Karpas-422 (cell line): ENCODE data around the gene TOB1. TPM values are rescaled to one million over a fixed set of nuclear protein-coding genes. Genes with fewer than 3 reads are reported as not detected.
"Not testable (repeated sequence)": the region's sequence is repeated elsewhere in the genome, so short reads cannot be mapped to it uniquely, and the experiment has no call there.

ENCODE experiments used
- DNase-seq: peaks from one replicate; pipeline ENCODE4 v3.0.0-alpha.2; 2015
- H2AFZ ChIP-seq: fragments of 200-600 bp; sonication (generic); 2 replicates; pipeline ENCODE4 v1.6.1; 2014; ENCODE audit warnings: antibody characterized with exemption, low read length, mixed read lengths
- H3K27ac ChIP-seq: fragments of 200-600 bp; sonication (generic); 2 replicates; pipeline ENCODE4 v1.5.1; 2014; ENCODE audit warnings: mild to moderate bottlenecking, low read length, moderate library complexity
- H3K27me3 ChIP-seq: fragments of 200-600 bp; sonication (generic); 2 replicates; pipeline ENCODE4 v1.6.1; 2014; ENCODE audit warnings: low read length, mixed read lengths
- H3K36me3 ChIP-seq: fragments of 200-600 bp; sonication (generic); 2 replicates; pipeline ENCODE4 v1.6.1; 2014; ENCODE audit warnings: low read length, mixed read lengths; ENCODE audit not compliant: insufficient read depth
- H3K4me1 ChIP-seq: fragments of 200-600 bp; sonication (generic); 2 replicates; pipeline ENCODE4 v1.6.1; 2014; ENCODE audit warnings: mild to moderate bottlenecking, low read length, mixed read lengths
- H3K4me2 ChIP-seq: fragments of 200-600 bp; sonication (generic); 2 replicates; pipeline ENCODE4 v1.6.1; 2014; ENCODE audit warnings: low read length, low read depth, mild to moderate bottlenecking; ENCODE audit not compliant: poor library complexity, severe bottlenecking
- H3K4me3 ChIP-seq: fragments of 200-600 bp; sonication (generic); 2 replicates; pipeline ENCODE4 v1.5.1; 2014; ENCODE audit warnings: mild to moderate bottlenecking, antibody characterized with exemption, low read length, mixed read lengths
- H3K79me2 ChIP-seq: fragments of 200-600 bp; sonication (generic); 2 replicates; pipeline ENCODE4 v1.6.1; 2014; ENCODE audit warnings: mild to moderate bottlenecking, low read length, mixed read lengths
- H3K9ac ChIP-seq: fragments of 200-600 bp; sonication (generic); 2 replicates; pipeline ENCODE4 v1.6.0; 2014; ENCODE audit warnings: low read length
- H3K9me2 ChIP-seq: fragments of 200-600 bp; sonication (generic), shearing (Covaris generic); replicated peaks from 2 replicates; pipeline ENCODE4 v1.6.0; 2014; ENCODE audit warnings: mild to moderate bottlenecking, low read length, moderate library complexity; ENCODE audit not compliant: insufficient read depth
- H3K9me3 ChIP-seq: fragments of 300-700, 200-600 bp; sonication (generic); 2 replicates; pipeline ENCODE4 v1.6.1; 2014; ENCODE audit warnings: low read length, mixed read lengths
- H4K20me1 ChIP-seq: fragments of 200-600 bp; sonication (generic); 2 replicates; pipeline ENCODE4 v1.6.1; 2014; ENCODE audit warnings: mild to moderate bottlenecking, antibody characterized with exemption, low read length, low read depth; ENCODE audit not compliant: insufficient read depth
- total RNA-seq: library from RNA; depleted of rRNA; stranded (reverse); fragments of >200 nt; shearing (Covaris generic); gene quantifications from 2 replicates; pipeline ENCODE4 v1.2.3, GENCODE V29; 2014; ENCODE audit warnings: low replicate concordance

Gene TOB1
- total RNA-seq, 1 experiment from 2014 or later: 25.9 TPM

GRCh38 chr17:50899559-50900319, 33.6 kb upstream of the TOB1 start:
- no peak overlapping the region for H3K9ac ChIP-seq
- no peak overlapping the region for H2AFZ ChIP-seq
- H3K79me2 ChIP-seq: no peaks in the 10 kb centered on the region
- peaks cover 14% of the 10 kb centered on the region for H3K4me1 ChIP-seq
- no peak overlapping the region for H3K4me2 ChIP-seq
- no peaks in the 10 kb centered on the region for H3K9me2 ChIP-seq
- no peaks in the 10 kb centered on the region for H4K20me1 ChIP-seq
- DNase-seq: no peak
- no peak overlapping the region for H3K4me3 ChIP-seq
- H3K27me3 ChIP-seq: no peaks in the 10 kb centered on the region
- no peaks in the 10 kb centered on the region for H3K36me3 ChIP-seq
- H3K9me3 ChIP-seq: no peaks in the 10 kb centered on the region
- no peak overlapping the region for H3K27ac ChIP-seq

- no peaks in the 10 kb centered on the region for H3K36me3 ChIP-seq
- peaks cover 7% of the 10 kb centered on the region for H3K4me1 ChIP-seq
- H3K4me2 ChIP-seq: no peak overlapping the region
- no peaks in the 10 kb centered on the region for H3K9me3 ChIP-seq
- H2AFZ ChIP-seq: no peak overlapping the region
- no peak overlapping the region for H3K4me3 ChIP-seq
- H4K20me1 ChIP-seq: no peaks in the 10 kb centered on the region
- no peaks in the 10 kb centered on the region for H3K27me3 ChIP-seq
- H3K9ac ChIP-seq: no peak overlapping the region
- DNase-seq: no peak
- no peaks in the 10 kb centered on the region for H3K9me2 ChIP-seq
- H3K27ac ChIP-seq: no peak overlapping the region
- no peaks in the 10 kb centered on the region for H3K79me2 ChIP-seq
These were observed 32.9 kb upstream of the TOB1 start for GRCh38 chr17:50899005-50899460.

GRCh38 chr17:50898369-50899004, 32.3 kb upstream of the TOB1 start:
- no peaks in the 10 kb centered on the region for H3K9me2 ChIP-seq
- no peaks in the 10 kb centered on the region for H3K27me3 ChIP-seq
- H4K20me1 ChIP-seq: no peaks in the 10 kb centered on the region
- no peak overlapping the region for H2AFZ ChIP-seq
- no peak overlapping the region for H3K4me3 ChIP-seq
- H3K79me2 ChIP-seq: no peaks in the 10 kb centered on the region
- no peak overlapping the region for H3K27ac ChIP-seq
- no peak overlapping the region for H3K9ac ChIP-seq
- no peak overlapping the region for H3K4me2 ChIP-seq
- H3K4me1 ChIP-seq: peaks cover 2% of the 10 kb centered on the region
- H3K36me3 ChIP-seq: no peaks in the 10 kb centered on the region
- no peaks in the 10 kb centered on the region for H3K9me3 ChIP-seq
- no peak for DNase-seq

- not testable (repeated sequence) for H3K36me3 ChIP-seq, H3K4me2 ChIP-seq, H3K79me2 ChIP-seq, H3K4me3 ChIP-seq, H3K9me2 ChIP-seq, H2AFZ ChIP-seq, H3K9ac ChIP-seq, H3K9me3 ChIP-seq, DNase-seq, H4K20me1 ChIP-seq, H3K27ac ChIP-seq, H3K27me3 ChIP-seq, H3K4me1 ChIP-seq
These were observed 28.4 kb upstream of the TOB1 start for GRCh38 chr17:50894513-50894912.

- Histone ChIP-seq H3K79me2 (no peaks in the 10 kb centered on the region), H3K4me1 (no peaks in the 10 kb centered on the region), H3K27ac (no peak overlapping the region), H3K9me3 (no peaks in the 10 kb centered on the region), H3K4me3 (no peak overlapping the region), H3K4me2 (no peak overlapping the region), H4K20me1 (no peaks in the 10 kb centered on the region), H3K9me2 (no peaks in the 10 kb centered on the region), H3K27me3 (no peaks in the 10 kb centered on the region), H3K36me3 (no peaks in the 10 kb centered on the region), H3K9ac (no peak overlapping the region), H2AFZ (no peak overlapping the region)
- no peak for DNase-seq
These were observed 27.2 kb upstream of the TOB1 start for GRCh38 chr17:50893183-50893993.

GRCh38 chr17:50892101-50892776, 26.1 kb upstream of the TOB1 start:
- Histone ChIP-seq H4K20me1 (no peaks in the 10 kb centered on the region), H3K9ac (no peak overlapping the region), H2AFZ (no peak overlapping the region), H3K36me3 (no peaks in the 10 kb centered on the region), H3K9me2 (no peaks in the 10 kb centered on the region), H3K9me3 (no peaks in the 10 kb centered on the region), H3K4me3 (no peak overlapping the region), H3K79me2 (no peaks in the 10 kb centered on the region), H3K27ac (no peak overlapping the region), H3K27me3 (no peaks in the 10 kb centered on the region), H3K4me1 (no peaks in the 10 kb centered on the region), H3K4me2 (no peak overlapping the region)
- DNase-seq: no peak

- no peak overlapping the region for H2AFZ ChIP-seq
- H3K9me2 ChIP-seq: no peaks in the 10 kb centered on the region
- no peak overlapping the region for H3K9ac ChIP-seq
- H3K4me3 ChIP-seq: no peak overlapping the region
- H3K27me3 ChIP-seq: no peaks in the 10 kb centered on the region
- no peaks in the 10 kb centered on the region for H3K36me3 ChIP-seq
- H3K9me3 ChIP-seq: no peaks in the 10 kb centered on the region
- DNase-seq: no peak
- H3K27ac ChIP-seq: no peak overlapping the region
- H3K4me2 ChIP-seq: no peak overlapping the region
- no peaks in the 10 kb centered on the region for H3K4me1 ChIP-seq
- H4K20me1 ChIP-seq: no peaks in the 10 kb centered on the region
- H3K79me2 ChIP-seq: no peaks in the 10 kb centered on the region
These were observed 25.4 kb upstream of the TOB1 start for GRCh38 chr17:50891577-50891989.
